CD8-positive, alpha-beta memory T cell (primary cell): Measurements from ENCODE around the gene SDK1. TPM values are rescaled to one million over a fixed set of nuclear protein-coding genes. Genes with fewer than 3 reads are reported as not detected.

Source experiments
- CTCF ChIA-PET: fragments of 350-600 bp; sonication (Branson Sonifier 250); formaldehyde crosslinking; loops from one replicate; lab custom pipeline; 2021; ENCODE audit warnings: antibody characterized with exemption; lab: Charles Lee
- POLR2A ChIA-PET: fragments of 350-600 bp; sonication (Branson Sonifier 250); formaldehyde crosslinking; loops from one replicate; lab custom pipeline; 2021; ENCODE audit warnings: antibody characterized with exemption; lab: Charles Lee
- DNase-seq, 5 donors: peaks; one replicate each; pipeline versions ENCODE4 v3.0.0 to v3.0.0-alpha.2; 2020 to 2022; ENCODE audit warnings: mixed read lengths in 1 of 5
- H3K27ac ChIP-seq: one replicate; pipeline ENCODE4 v1.7.0; 2013; ENCODE audit warnings: low read depth, mild to moderate bottlenecking, low read length, moderate library complexity
- H3K27me3 ChIP-seq: 2 replicates; pipeline ENCODE4 v1.7.0; 2013; ENCODE audit warnings: low read length, mild to moderate bottlenecking; ENCODE audit not compliant: insufficient read depth, poor library complexity, severe bottlenecking
- H3K36me3 ChIP-seq: 2 replicates; pipeline ENCODE4 v1.7.0; 2013; ENCODE audit warnings: mild to moderate bottlenecking, low read length, moderate library complexity; ENCODE audit not compliant: insufficient read depth
- H3K4me1 ChIP-seq: 2 replicates; pipeline ENCODE4 v1.7.0; 2013; ENCODE audit warnings: mild to moderate bottlenecking, low read length, moderate library complexity; ENCODE audit not compliant: insufficient read depth
- H3K4me3 ChIP-seq: 2 replicates; pipeline ENCODE4 v1.7.0; 2013; ENCODE audit warnings: mild to moderate bottlenecking, low read length
- H3K9me3 ChIP-seq: 2 replicates; pipeline ENCODE4 v1.7.0; 2013; ENCODE audit warnings: mild to moderate bottlenecking, low read length
- H3K27ac Mint-ChIP-seq, 8 donors: one replicate each; pipeline ENCODE4 v1.8.0; 2020 to 2021; ENCODE audit warnings: mixed read lengths in 8 of 8, mild to moderate bottlenecking in 6 of 8, inconsistent platforms in 3 of 8, moderate library complexity in 3 of 8
- H3K27me3 Mint-ChIP-seq, 2 donors: one replicate each; pipeline ENCODE4 v1.8.0; 2020 to 2021; ENCODE audit warnings: mixed read lengths in 2 of 2, mild to moderate bottlenecking in 1 of 2, moderate library complexity in 1 of 2
- H3K36me3 Mint-ChIP-seq, 3 donors: one replicate each; pipeline ENCODE4 v1.8.0; 2020 to 2021; ENCODE audit warnings: mixed read lengths in 3 of 3, inconsistent platforms in 1 of 3, mild to moderate bottlenecking in 1 of 3
- H3K4me1 Mint-ChIP-seq, 3 donors: one replicate each; pipeline ENCODE4 v1.8.0; 2020 to 2021; ENCODE audit warnings: mixed read lengths in 3 of 3, inconsistent platforms in 1 of 3, mild to moderate bottlenecking in 1 of 3
- H3K4me3 Mint-ChIP-seq, 7 donors: one replicate each; pipeline ENCODE4 v1.8.0; 2020 to 2021; ENCODE audit warnings: mixed read lengths in 7 of 7, mild to moderate bottlenecking in 6 of 7, moderate library complexity in 4 of 7, inconsistent platforms in 2 of 7
- H3K9me3 Mint-ChIP-seq, 5 donors: one replicate each; pipeline ENCODE4 v1.8.0; 2020 to 2022; ENCODE audit warnings: mixed read lengths in 5 of 5, mild to moderate bottlenecking in 3 of 5, moderate library complexity in 2 of 5, inconsistent platforms in 1 of 5
- polyA plus RNA-seq: library from polyadenylated mRNA; unstranded; fragments of 300-500 nt; fragmentation: Illumina TruSeq; gene quantifications from one replicate; pipeline ENCODE4 v1.2.3, GENCODE V29; 2021
- total RNA-seq, 2 experiments: library from RNA; stranded (reverse); gene quantifications; one replicate each; pipeline ENCODE4 v1.2.3, GENCODE V29; 2021

The SDK1 gene
- total and polyA plus RNA-seq, 3 experiments from 2014 or later = 0.04 TPM; not detected in 1

- Histone ChIP-seq H3K4me3 (no peak overlapping the region), H3K36me3 (no peaks in the 10 kb centered on the region), H3K27ac (no peak overlapping the region), H3K9me3 (no peaks in the 10 kb centered on the region), H3K27me3 (no peaks in the 10 kb centered on the region), H3K4me1 (no peaks in the 10 kb centered on the region)
- H3K36me3 Mint-ChIP-seq = no peaks in the 10 kb centered on the region
- no peak for DNase-seq
- no peaks in the 10 kb centered on the region for H3K4me1 Mint-ChIP-seq
- no peaks in the 10 kb centered on the region for H3K9me3 Mint-ChIP-seq
- H3K27me3 Mint-ChIP-seq = peaks cover 12 to 46% of the 10 kb centered on the region in 2 donors
- H3K4me3 Mint-ChIP-seq = no peak overlapping the region
- ChIA-PET POLR2A (no interaction called here), CTCF (no interaction called here)
- H3K27ac Mint-ChIP-seq = no peak overlapping the region
Measured at GRCh38 chr7:3380034-3380433, 79.0 kb downstream of the SDK1 start.

- DNase-seq = no peak
- CTCF ChIA-PET = no interaction called here
- peaks cover 8 to 36% of the 10 kb centered on the region in 2 donors for H3K27me3 Mint-ChIP-seq
- Histone ChIP-seq H3K4me1 (no peaks in the 10 kb centered on the region), H3K27ac (no peak overlapping the region), H3K27me3 (no peaks in the 10 kb centered on the region), H3K4me3 (no peak overlapping the region), H3K36me3 (no peaks in the 10 kb centered on the region), H3K9me3 (no peaks in the 10 kb centered on the region)
- no peak overlapping the region for H3K27ac Mint-ChIP-seq
- H3K4me3 Mint-ChIP-seq = no peak overlapping the region
- no peaks in the 10 kb centered on the region for H3K4me1 Mint-ChIP-seq
- H3K9me3 Mint-ChIP-seq = no peaks in the 10 kb centered on the region
- POLR2A ChIA-PET = no interaction called here
- H3K36me3 Mint-ChIP-seq = no peaks in the 10 kb centered on the region
Measured at GRCh38 chr7:3380886-3381685, 80.0 kb downstream of the SDK1 start.

DNA sequence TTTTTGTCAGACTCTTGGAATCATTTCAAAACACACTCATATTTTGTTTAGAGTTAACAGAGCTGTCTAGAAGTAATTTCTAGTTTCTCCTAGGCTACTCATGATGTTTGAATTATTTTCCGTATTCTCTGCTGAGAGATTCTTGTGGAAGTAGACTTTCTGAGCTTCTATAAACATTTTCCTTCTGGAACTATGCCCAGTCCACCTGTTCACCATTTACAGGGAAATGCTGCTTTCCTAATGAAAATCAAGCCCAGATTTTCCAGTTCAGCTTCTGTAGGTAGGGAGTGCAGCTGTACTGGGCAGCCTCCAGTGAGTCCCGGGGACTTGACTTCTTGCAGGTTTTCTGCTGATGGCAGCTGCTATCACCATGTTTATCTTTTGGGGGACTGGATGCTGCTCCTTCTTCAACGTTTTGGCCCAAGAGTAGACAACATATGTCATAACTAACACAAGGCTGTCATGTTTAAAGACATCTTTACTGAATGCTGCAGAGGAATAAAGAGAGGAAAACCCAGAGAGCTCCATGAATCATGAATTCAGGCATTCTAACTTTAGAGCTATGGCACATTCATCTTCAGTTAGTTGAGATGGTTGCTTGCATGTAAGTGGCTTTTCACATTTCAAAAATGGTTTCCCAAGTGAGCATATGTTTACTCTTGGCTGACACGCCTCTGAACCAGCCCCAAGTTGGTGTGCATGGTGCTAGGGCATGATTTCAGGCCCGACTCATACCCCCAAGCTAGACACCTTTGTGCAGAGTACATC lies 85.6 kb downstream of the SDK1 start:
- H3K9me3 Mint-ChIP-seq = no peaks in the 10 kb centered on the region
- H3K4me3 Mint-ChIP-seq = no peak overlapping the region
- peaks cover 5 to 17% of the 10 kb centered on the region in 2 donors for H3K27me3 Mint-ChIP-seq
- no peaks in the 10 kb centered on the region for H3K4me1 Mint-ChIP-seq
- ChIA-PET CTCF (no interaction called here), POLR2A (no interaction called here)
- H3K27me3 ChIP-seq = no peaks in the 10 kb centered on the region
- H3K4me1 ChIP-seq = no peaks in the 10 kb centered on the region
- no peak overlapping the region for H3K27ac ChIP-seq
- H3K9me3 ChIP-seq = no peaks in the 10 kb centered on the region
- DNase-seq = no peak
- no peaks in the 10 kb centered on the region for H3K36me3 Mint-ChIP-seq
- no peaks in the 10 kb centered on the region for H3K36me3 ChIP-seq
- H3K27ac Mint-ChIP-seq = no peak overlapping the region
- no peak overlapping the region for H3K4me3 ChIP-seq

GRCh38 chr7:3393862-3394261 lies 92.8 kb downstream of the SDK1 start:
- peaks cover 8 to 26% (median 21%) of the 10 kb centered on the region in 5 donors for H3K9me3 Mint-ChIP-seq
- CTCF ChIA-PET = no interaction called here

DNA sequence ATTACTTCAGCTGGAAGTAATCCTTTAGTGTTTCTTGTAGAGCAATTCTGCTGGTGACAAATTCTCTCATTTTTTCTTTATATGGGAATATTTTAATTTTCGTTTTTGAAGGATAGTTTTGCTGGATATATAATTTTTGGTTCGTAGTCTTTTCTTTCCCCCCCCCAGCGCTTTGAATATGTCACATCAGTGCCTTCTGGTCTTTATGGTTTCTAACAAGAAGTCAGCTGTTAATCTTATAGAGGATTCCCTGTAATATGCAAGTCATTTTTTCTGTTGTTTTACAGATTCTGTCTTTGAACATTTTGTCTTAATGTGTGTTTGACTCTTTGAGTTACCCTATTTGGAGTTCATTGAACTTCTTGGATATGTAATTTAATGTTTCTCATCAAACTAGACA lies 96.3 kb downstream of the SDK1 start:
- H3K27ac ChIP-seq = no peak overlapping the region
- POLR2A ChIA-PET = no interaction called here
- no peaks in the 10 kb centered on the region for H3K27me3 ChIP-seq
- H3K36me3 ChIP-seq = no peaks in the 10 kb centered on the region
- Mint-ChIP-seq H3K4me3 (no peak overlapping the region), H3K27me3 (peaks cover 12 to 51% of the 10 kb centered on the region in 2 donors), H3K9me3 (peaks cover 8 to 38% (median 23%) of the 10 kb centered on the region in 5 donors), H3K27ac (no peak overlapping the region), H3K36me3 (peaks cover 0 to 4% (median 3%) of the 10 kb centered on the region in 3 donors), H3K4me1 (no peaks in the 10 kb centered on the region)
- H3K9me3 ChIP-seq = no peaks in the 10 kb centered on the region
- no peak overlapping the region for H3K4me3 ChIP-seq
- H3K4me1 ChIP-seq = no peaks in the 10 kb centered on the region
- CTCF ChIA-PET = no interaction called here
- no peak for DNase-seq

More at GRCh38 chr7:3393862-3394261, 92.8 kb downstream of the SDK1 start:
- POLR2A ChIA-PET = no interaction called here
- Mint-ChIP-seq H3K4me1 (no peaks in the 10 kb centered on the region), H3K36me3 (peaks cover 0 to 4% (median 3%) of the 10 kb centered on the region in 3 donors), H3K4me3 (no peak overlapping the region), H3K27me3 (peaks cover 8 to 24% of the 10 kb centered on the region in 2 donors), H3K27ac (no peak overlapping the region)
- Histone ChIP-seq H3K4me3 (no peak overlapping the region), H3K4me1 (no peaks in the 10 kb centered on the region), H3K9me3 (no peaks in the 10 kb centered on the region), H3K36me3 (no peaks in the 10 kb centered on the region), H3K27me3 (no peaks in the 10 kb centered on the region), H3K27ac (no peak overlapping the region)
- DNase-seq = no peak

DNA sequence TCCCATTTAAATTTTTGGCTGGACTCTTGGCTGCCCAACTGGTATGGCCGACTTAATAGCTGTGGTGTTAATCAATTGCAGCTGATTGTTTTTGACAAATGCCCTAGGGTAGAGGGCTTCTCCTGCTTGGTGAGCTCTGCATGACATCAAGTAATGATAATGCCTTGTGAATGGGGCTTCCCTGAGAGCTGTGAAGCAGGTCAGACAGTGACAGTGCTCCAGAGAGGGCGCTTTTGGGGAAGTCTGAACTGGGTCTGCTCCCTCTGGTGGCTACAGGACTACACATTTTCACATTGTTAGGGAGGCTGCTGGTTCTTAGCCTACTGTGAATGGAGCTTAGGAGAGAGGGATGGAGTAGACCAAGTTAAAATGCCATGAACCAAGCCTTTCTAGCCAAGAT lies 98.8 kb downstream of the SDK1 start:
- H3K4me1 ChIP-seq = no peaks in the 10 kb centered on the region
- ChIA-PET CTCF (no interaction called here), POLR2A (no interaction called here)
- H3K27me3 ChIP-seq = no peaks in the 10 kb centered on the region
- Mint-ChIP-seq H3K4me3 (no peak overlapping the region), H3K27me3 (peaks cover 10 to 64% of the 10 kb centered on the region in 2 donors), H3K27ac (no peak overlapping the region), H3K36me3 (peaks cover 0 to 3% (median 0%) of the 10 kb centered on the region in 3 donors), H3K4me1 (no peaks in the 10 kb centered on the region), H3K9me3 (peaks cover 4 to 33% (median 15%) of the 10 kb centered on the region in 5 donors)
- no peak for DNase-seq
- H3K27ac ChIP-seq = no peak overlapping the region
- H3K36me3 ChIP-seq = no peaks in the 10 kb centered on the region
- H3K4me3 ChIP-seq = no peak overlapping the region
- H3K9me3 ChIP-seq = no peaks in the 10 kb centered on the region

GRCh38 chr7:3404501-3404900 lies 103.4 kb downstream of the SDK1 start:
- ChIA-PET POLR2A (no interaction called here), CTCF (no interaction called here)
- no peaks in the 10 kb centered on the region for H3K9me3 ChIP-seq
- Mint-ChIP-seq H3K4me1 (no peaks in the 10 kb centered on the region), H3K27ac (no peak overlapping the region), H3K36me3 (peaks cover 0 to 2% (median 0%) of the 10 kb centered on the region in 3 donors), H3K4me3 (no peak overlapping the region), H3K27me3 (peaks cover 8 to 64% of the 10 kb centered on the region in 2 donors), H3K9me3 (peaks cover 0 to 7% (median 0%) of the 10 kb centered on the region in 5 donors)
- no peak overlapping the region for H3K4me3 ChIP-seq
- H3K36me3 ChIP-seq = no peaks in the 10 kb centered on the region
- H3K27me3 ChIP-seq = no peaks in the 10 kb centered on the region
- DNase-seq = no peak
- H3K27ac ChIP-seq = no peak overlapping the region
- no peaks in the 10 kb centered on the region for H3K4me1 ChIP-seq
